HG02759 (cell line): ENCODE measurements around the gene CCDC71L.

Source experiments
- ATAC-seq: cut with Tn5 transposase; IDR thresholded peaks from one replicate; pipeline ENCODE4 v1.9.1; 2021; ENCODE audit warnings: mild to moderate bottlenecking, moderate library complexity; ENCODE audit not compliant: unreplicated experiment

Gene CCDC71L

DNA sequence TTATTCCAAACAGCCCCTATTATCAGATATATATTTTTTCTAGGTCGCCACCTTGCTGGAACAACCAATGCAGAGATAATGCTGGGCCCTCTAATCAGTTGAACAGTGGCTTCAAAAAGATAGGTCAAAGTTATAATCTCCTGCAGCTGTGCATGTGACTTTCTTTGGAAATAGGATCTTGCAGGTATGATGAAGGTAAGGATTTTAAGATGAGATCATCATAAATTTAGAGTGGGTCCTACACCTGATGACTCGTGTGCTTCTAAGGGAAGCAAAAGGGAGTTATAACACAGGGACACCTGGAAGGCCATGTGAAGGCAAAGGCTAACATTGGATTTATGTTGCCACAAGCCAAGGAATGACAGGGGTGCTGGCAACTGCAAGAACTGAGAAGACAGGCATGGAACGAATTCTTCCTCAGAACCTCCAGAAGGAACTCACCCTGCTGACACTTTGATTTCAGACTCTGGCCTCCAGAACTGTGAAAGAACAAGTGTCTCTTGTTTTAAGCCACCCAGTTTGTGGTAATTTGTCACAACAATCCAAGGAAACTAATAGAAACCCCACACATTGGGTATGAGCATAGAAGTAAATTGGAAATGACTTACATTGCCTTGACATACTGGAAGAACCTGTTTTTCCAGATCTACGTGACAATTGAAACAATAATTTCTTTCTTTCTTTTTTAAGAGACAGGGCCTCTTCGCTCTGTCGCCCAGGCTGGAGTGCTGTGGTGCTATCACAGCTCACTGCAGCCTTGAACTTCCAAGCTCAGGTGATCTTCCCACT, 34.4 kb downstream of the CCDC71L start:
- ATAC-seq, result no peak

DNA sequence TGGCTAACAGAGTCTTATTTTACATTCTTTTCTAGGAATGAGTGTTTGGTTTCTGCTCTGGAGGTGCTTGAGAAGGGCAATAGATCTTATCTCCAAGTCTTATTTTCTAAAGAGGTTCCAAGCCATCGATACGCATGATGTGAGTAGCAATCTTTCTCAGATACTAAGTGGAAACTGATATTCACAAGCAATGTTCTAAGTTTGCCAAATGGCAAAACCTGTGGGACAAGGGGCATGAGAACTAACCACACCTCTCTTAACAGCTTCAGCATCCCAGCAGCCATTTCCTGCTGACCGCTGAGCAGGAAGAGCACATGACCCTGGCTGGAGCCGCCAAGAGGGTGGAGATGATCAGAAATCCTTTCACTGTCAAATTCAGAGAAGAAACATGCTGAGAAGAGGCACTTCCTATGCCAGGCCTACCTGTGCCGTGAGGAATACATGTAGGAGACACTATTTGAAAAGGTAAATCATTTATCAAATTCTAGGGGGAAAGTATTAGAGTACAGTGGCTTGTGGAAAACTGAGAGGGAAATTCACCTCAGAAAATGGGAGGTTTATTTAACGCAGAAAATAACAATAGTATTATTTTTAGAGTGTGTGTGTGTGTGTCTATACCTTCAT, 35.2 kb downstream of the CCDC71L start:
- no peak for ATAC-seq

DNA sequence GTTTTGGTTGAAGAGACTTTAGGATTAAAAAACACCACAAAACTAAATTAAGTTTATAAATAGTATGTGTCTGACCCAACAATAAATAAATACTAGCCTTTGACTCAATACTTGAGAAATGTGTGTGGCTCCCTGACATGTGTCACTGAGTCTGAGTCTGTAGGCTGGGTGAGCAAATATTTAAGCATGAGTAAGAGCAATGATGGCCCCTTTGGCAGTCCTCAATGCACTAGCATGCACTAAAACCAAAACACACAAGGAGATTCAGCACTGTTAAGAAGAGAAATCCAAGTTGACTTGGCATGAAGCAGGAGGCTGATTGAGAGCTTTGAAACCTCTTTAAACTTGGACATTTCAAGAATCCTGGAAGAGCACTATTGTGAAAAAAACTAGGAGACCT, 37.1 kb downstream of the CCDC71L start:
- ATAC-seq, result no peak

DNA sequence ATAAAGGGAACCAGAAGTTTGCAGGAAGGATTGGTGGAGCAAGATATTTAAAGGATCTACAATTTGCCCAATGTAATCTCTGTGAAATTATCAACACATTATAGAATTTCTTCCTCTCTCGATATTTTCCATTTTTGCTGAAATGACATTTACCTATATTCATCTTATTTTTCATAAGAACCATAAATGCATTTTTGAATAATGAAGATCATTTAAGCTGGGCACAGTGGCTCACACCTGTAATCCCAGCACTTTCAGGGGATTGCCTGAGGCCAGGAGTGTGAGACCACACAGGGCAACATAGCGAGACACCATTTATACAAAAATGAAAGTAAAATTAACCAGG, 37.7 kb downstream of the CCDC71L start:
- ATAC-seq, result no peak

DNA sequence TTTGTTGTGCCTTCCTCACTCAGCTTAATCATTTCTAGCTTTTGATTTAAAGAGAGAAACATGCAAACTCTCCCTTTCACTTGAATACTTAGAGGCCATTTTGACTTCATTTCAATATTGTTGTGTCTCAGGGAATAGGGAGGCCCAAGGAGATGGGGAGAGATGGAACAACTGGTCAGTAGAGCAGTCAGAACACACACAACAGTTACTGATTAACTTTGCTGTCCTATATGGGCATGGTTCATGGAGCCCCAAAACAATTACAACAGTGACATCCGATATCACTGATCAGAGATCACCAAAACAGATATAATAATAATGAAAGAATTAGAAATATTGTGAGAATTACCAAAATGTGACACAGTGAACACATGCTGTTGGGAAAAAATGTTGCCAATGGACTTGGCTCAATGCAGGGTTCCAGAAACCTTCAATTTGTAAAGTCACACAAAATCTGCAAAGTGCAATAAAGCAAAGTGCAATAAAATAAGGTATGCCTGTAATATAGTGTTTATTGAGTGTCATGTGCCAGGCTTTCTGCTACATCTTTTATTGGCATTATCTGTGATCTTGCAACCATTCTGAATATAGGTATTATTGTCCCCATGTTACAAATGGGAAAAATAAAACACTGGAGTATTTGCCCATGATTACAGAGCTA, 38.2 kb downstream of the CCDC71L start:
- ATAC-seq, result no peak

DNA sequence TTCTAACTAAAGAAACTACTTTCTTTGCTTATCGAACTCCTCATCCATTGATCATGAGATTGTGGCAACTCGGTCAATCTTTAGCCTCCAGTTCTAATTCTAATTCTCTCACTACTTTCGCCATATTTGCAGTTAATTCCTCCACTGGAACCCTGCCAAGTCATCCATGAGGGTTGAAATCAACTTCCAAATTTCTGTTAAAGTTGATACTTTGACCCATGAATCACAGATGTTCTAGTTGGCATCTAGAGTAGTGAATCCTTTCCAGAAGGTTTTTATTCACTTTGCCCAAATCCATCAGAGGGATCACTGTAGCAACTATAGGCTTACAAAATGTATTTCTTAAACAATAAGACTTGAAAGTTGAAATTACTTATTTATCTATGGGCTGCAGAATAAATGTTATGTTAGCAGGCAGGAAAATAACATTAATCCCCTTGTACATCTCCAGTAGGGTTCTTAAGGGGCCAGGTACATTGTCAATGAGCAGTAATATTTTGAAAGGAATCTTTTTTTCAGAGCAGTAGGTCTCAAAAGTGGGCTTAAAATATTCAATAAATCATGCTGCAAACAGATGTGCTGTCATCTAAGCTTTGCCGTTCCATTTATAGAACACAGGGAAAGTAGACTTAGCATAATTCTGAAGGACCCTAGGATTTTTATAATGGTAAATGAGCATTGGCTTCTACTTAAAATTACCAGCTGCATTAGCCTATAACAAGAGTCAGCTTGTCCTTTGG, 39.4 kb downstream of the CCDC71L start:
- ATAC-seq, result no peak

DNA sequence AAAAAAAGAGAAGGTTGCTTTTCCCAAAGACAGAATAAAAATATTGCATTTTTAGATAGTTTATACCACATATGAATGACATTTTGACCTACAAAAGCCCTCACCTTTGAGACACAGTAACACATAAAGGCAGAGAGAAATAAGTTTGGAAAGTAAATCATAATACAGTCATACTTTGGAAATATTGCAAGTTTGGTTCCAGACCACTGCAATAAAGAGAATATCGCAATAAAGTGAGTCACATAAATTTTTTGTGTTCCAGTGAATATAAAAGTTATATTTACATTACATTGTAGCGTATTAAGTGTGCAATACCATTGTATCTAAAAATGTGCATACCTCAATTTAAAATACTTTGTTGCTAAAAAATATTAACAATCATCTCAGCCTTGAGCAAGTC, 40.3 kb downstream of the CCDC71L start:
- ATAC-seq, result no peak

DNA sequence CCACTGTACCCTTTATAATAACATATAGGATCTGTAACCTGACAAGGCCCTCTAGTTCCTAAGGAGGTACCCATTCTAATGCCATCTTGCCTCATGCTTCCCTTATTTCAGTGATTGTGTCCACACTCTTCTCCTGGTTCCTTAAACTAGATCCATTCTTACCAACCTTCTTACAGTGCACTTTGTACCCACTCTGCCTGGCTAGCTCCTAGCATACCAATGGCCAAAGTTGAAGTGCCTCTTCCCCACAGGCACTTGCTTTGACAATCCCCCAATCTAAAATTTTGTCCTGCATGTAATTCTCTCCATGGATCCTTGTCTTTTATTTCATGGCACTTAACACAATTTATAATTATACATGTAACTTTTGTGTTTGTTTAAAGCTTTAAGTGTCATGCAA, 40.9 kb downstream of the CCDC71L start:
- no peak for ATAC-seq

DNA sequence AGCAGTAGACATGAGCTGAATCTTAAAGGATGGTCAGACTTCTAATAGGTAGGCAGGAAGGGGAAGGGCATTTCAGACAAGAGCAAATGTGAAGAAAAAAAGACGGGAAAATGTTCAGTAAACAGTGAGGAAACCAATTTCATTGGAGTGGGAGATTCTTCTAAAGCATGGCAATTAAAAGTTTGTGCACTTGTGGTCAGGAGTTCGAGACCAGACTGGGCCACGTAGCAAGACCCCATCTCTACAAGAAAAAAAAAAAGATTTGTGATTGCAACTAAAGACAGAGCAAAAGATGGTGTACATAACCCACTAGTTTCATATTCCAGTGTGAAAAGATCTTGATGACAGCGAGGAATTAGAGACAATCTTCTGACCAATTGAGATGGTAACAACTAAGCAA, 41.7 kb downstream of the CCDC71L start:
- no peak for ATAC-seq

DNA sequence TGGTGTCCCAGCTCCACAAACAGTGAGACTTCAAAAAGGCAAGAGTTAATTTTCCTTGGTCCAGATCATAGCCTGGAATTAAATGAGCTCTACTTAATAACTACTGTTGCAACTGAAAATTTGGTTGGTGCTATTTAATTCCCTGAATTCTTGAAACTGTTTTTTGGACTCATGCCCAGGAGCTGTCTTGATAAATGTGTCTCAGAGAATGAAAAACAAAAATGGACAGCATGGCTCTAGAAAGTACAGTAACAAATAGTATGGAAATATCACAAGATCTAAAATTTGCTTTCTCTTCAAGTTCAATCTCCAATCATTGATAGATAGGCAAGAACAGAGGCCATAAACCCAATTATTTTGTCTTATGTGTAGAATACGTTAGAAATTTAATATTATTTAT, 42.5 kb downstream of the CCDC71L start:
- ATAC-seq, result no peak

DNA sequence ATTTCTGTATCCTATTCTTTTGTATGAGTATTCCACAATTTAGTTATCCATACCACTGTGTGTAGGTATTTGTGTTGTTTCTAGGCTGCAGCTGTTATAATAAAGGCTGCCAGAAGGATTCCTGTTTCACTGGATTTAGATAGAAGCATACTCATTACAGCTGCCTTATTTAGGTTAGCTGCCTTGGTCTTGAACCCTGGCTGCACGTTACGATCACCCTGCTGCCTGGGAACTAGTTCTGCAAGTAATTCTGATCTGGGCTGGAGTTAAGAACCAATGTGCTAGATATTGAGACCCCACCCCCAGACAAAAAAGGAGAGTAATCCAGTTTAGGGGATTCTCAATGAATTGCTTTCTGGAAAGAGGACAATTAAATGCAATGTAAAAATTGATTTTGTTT, 43.1 kb downstream of the CCDC71L start:
- ATAC-seq, result no peak

DNA sequence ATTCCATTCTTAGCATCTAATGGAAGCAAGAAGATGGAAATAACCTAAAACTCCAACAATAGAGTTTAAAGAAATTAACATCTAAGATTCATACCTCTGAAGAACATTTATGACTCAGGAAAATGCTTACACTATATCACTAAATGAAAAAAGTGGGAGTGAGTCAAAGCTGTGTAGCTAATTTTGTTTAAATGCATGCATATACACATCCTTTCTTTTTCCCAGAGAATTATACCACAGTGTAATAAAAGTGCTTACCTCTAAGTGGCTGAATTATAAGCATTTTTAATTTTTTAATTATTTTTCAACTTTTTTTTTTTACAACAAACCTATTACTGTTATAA, 44.3 kb downstream of the CCDC71L start:
- ATAC-seq, result no peak

DNA sequence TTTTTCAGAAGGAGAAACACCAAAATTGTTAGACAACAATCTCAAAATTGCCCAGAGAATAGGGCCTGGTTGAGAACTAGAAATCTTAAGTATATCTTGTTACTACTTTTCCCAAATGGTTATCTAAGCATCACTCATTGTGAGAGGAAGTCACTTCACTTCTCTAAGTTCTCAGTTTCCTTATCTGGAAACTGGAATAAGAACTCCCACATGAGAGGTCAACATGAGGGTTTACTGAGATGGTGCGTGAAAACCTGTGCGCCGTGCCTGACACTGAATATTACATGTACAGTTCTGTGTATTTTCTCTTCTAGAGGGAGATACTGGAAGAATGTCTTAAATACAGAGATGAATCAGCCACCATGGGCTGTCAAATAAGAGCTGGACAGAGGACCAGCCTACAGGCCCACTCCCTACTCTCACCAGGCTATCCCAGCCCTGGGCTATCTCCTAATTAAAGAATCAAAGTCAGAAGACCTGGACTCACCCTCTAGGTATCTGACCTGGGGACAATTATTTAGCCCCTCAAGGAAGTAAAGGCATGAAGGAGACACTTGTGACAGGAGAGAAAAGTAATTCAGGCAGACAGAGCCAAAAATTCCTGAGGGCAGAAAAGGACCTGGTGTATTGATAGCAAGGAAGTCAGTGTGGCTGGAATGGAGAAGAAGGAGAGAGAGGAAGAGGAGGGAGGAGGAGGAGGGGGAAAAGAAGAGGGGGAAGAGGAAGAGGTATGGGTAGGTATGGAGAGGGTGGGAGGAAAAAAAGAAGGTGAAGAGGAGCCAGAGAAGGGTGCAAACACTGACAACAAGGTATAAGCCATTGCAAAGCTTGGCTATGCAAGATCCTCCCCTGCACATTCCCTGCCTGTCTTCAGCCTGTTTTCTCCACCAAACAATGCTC, 44.9 kb downstream of the CCDC71L start:
- ATAC-seq, result no peak

DNA sequence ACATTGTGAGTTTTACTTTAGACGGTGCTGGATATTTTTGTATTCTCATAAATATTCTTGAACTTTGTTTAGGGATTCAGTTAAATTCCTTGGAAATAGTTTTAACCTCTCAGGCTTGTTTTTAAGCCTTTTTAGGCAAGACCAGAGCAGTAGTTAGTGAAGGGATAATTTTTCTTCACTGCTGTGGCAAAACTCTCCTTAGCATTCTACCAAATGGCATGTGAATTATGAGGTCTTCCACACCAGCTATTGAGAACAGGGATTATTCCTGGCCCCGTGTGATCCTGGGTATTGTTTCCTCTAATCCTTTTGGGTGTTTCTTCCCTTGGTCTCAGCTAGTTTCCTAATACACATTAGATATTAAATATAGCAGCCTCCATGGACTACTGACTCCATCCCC, 46.2 kb downstream of the CCDC71L start:
- ATAC-seq, result no peak

DNA sequence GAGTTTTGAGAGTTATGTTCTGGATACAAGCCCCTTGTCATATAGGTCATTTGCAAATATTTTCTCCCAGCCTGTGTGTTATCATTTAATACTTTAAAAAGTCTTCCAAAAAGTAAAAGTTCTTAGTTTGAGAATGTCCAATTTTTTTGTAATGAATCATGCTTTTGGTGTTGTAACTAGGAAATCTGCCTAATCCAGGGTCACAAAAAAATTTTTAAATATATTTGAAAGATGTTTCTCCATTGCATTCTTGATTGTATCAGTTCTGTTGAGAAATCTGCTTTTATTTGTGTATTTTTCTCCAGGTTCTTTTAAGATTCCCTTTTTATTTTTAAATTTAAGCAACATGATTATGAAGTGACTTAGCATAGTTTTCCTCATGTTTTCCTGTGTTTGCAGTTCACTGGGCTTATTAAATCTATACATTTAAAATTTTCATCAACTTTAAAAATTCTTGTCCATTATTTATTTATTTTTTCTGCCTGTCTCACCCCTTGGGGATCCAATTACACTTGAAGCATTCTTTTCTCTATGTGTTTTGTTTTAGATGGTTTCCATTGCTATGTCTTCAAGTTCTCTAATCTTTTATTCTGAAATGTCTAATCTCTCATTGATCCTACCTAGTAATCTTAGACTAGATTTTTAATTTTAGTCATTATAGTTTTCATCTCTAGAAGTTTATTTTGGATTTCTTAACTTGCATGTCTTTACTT, 47.0 kb downstream of the CCDC71L start:
- no peak for ATAC-seq

DNA sequence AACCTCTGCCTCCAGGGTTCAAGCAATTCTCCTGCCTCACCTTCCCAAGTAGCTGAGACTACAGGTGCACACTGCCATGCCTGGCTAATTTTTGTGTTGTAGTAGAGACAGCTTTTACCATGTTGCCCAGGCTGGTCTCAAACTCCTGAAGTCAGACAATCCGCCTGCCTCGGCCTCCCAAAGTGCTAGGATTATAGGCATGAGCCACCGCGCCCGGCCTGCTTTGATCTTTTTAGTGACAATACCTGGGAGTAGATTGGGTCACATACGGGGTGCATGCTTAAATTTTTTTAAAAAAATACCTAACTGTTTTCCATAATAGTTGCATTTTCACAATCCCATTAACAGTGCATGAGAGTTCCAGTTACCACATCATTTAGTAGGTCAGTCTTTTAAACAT, 47.7 kb downstream of the CCDC71L start:
- no peak for ATAC-seq

DNA sequence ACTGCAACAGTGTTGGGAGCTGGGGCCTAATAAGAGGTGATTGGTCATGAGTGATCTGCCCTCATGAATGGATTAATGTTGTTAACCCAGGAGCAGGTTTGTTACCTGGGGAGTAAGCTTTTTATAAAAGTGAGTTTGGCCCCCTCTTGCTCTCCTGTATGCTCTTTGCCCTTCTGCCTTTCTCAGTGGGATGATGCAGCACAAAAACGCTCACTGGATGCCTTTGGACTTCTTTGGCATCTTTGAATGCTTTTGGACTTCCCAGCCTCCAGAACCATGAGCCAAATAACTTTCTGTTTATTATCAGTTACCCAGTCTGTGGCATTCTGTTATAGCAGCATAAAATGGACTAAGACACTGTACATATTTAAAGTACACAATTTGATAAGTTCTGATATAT, 48.5 kb downstream of the CCDC71L start:
- ATAC-seq, result no peak

DNA sequence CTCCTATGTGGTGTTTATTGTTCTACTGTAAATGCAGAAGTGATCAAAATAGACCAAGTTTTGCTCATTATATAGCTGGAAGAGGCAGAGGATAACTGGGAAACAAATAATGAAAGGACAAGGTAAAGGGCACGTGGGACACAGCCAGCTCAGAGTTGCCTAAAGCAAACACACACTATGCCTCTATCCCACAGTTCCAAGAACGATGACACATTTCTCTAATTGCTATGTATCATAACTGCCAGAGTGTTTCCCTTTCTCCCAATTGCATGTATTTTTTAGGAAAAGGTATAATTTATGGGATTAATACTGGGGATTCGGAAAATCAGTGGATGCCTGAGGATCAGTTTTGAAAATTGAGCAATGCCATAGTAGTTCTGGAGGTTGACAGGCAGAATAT, 49.0 kb downstream of the CCDC71L start:
- ATAC-seq, result no peak

DNA sequence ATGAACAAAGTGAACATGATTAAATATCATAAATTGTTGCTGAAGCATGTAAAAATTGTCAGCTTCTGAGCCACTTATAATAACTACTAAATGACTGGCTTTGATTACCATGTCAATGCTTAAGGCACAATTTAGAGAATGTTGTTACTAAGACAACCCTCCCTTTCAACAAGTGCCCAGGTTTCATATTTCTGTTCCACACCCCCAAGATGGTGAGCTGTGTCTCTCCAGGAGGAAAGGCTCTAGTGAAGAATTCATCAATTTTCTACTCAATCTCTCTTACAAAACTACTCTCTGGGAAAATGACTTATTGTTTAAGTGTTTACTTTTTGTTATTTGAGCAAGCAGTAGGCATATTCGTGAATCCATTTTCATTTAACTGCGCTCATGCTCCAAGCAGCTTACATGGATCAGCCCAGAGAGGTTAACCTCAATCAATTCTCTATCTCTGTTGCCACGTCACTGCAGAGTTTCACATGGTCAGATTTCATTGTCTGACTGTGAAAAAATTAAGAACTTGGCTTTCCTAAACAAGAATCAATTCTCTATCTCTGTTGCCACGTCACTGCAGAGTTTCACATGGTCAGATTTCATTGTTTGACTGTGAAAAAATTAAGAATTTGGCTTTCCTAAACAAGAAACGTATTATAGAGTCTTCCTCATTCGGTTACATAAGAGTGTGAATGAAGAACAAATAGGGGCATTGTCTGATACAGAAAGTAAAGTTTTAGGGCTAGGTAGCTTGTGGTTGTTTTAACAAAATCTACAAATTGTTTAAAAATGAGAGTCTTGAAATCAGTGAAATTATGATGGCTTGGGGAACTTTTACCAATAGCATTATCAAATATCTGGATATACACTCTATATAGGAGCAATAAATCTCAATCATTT, 49.7 kb downstream of the CCDC71L start:
- ATAC-seq, result no peak
